ENCODE results near the gene HOXA1.

The HOXA1 gene

GRCh38 chr7:27078616-27079233 lies 17.1 kb downstream of the HOXA1 start:
- H3K4me3 ChIP-seq (ENCODE audit: low read length) = no peak overlapping the region
- TF ChIP-seq CTCF (conservative IDR thresholded peaks at IDR 0.05; ENCODE audit: low read depth, low read length) = no peak
- DNase-seq (ENCODE audit: low read depth) = no peak

GRCh38 chr7:27073076-27073475 lies 22.7 kb downstream of the HOXA1 start:
- H3K4me3 ChIP-seq (ENCODE audit: low read length) = no peak overlapping the region
- TF ChIP-seq CTCF (conservative IDR thresholded peaks at IDR 0.05; ENCODE audit: low read depth, low read length) = no peak
- no peak for DNase-seq (ENCODE audit: low read depth)

GRCh38 chr7:27071622-27072390 lies 24.0 kb downstream of the HOXA1 start:
- no peak for TF ChIP-seq CTCF (conservative IDR thresholded peaks at IDR 0.05; ENCODE audit: low read depth, low read length)
- no peak overlapping the region for H3K4me3 ChIP-seq (ENCODE audit: low read length)
- DNase-seq (ENCODE audit: low read depth) = no peak

DNA sequence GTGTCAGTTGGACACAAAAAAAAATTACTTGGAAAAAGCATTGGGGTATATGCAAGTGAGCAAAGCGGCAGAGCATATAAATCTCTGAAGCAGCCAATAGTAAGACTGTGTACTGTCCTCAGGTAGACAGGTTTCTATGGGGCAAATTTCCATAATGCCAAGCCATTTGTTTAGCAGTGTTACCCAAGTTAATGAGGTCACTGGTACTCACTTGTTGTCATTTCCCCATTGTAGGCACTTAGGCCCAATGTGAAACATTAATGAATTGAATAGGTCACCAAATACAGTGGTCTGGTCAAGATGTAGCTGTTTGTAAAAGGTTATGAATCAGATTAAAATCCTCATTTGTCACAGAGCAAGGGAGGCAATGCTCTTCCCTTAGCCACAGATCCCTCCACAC lies 27.5 kb downstream of the HOXA1 start:
- DNase-seq (ENCODE audit: low read depth) = no peak
- no peak for TF ChIP-seq CTCF (conservative IDR thresholded peaks at IDR 0.05; ENCODE audit: low read depth, low read length)
- H3K4me3 ChIP-seq (ENCODE audit: low read length) = no peak overlapping the region

GRCh38 chr7:27066148-27066547 lies 29.7 kb downstream of the HOXA1 start:
- DNase-seq (ENCODE audit: low read depth) = peak; percentile 14
- no peak for TF ChIP-seq CTCF (conservative IDR thresholded peaks at IDR 0.05; ENCODE audit: low read depth, low read length)

GRCh38 chr7:27065709-27066108 lies 30.1 kb downstream of the HOXA1 start:
- TF ChIP-seq CTCF (conservative IDR thresholded peaks at IDR 0.05; ENCODE audit: low read depth, low read length) = no peak
- no peak for DNase-seq (ENCODE audit: low read depth)
- no peak overlapping the region for H3K4me3 ChIP-seq (ENCODE audit: low read length)

More at GRCh38 chr7:27066148-27066547, 29.7 kb downstream of the HOXA1 start:
- no peak overlapping the region for H3K4me3 ChIP-seq (ENCODE audit: low read length)

- TF ChIP-seq CTCF (conservative IDR thresholded peaks at IDR 0.05; ENCODE audit: low read depth, low read length) = no peak
- H3K4me3 ChIP-seq (ENCODE audit: low read length) = no peak overlapping the region
- no peak for DNase-seq (ENCODE audit: low read depth)
Measured at GRCh38 chr7:27064661-27065060, 31.1 kb downstream of the HOXA1 start.

Data from retinal pigment epithelial cell (primary cell).